GOT3 (cell line): Measurements from ENCODE around the gene ABHD14A.
"Not testable (repeated sequence)": the region's sequence is repeated elsewhere in the genome, so short reads cannot be mapped to it uniquely, and the experiment has no call there.

Experiments
- DNase-seq: peaks from one replicate; lab custom pipeline; 2025; ENCODE audit warnings: mixed read lengths; lab: John Stamatoyannopoulos, UW

Gene ABHD14A

GRCh38 chr3:51974963-51975851, at the start of gene ABHD14A:
Gene ABHD14A, plus strand, starts transcription at chr3:51975064. Its CDS starts 72 bp downstream, at chr3:51975136.
- no peak for DNase-seq

- no peak for DNase-seq
Observed at GRCh38 chr3:51927061-51927977, 47.5 kb upstream of the ABHD14A start.

- DNase-seq = no peak
Observed at GRCh38 chr3:51928438-51928837, 46.4 kb upstream of the ABHD14A start.

GRCh38 chr3:51928981-51929380, 45.9 kb upstream of the ABHD14A start:
- not testable (repeated sequence) for DNase-seq

- DNase-seq = no peak
Observed at GRCh38 chr3:51929420-51930003, 45.4 kb upstream of the ABHD14A start.

GRCh38 chr3:51930439-51930838, 44.4 kb upstream of the ABHD14A start:
- no peak for DNase-seq

GRCh38 chr3:51931756-51932155, 43.1 kb upstream of the ABHD14A start:
- DNase-seq = no peak

- no peak for DNase-seq
Observed at GRCh38 chr3:51932471-51933370, 42.1 kb upstream of the ABHD14A start.

- no peak for DNase-seq
Observed at GRCh38 chr3:51933471-51934138, 41.3 kb upstream of the ABHD14A start.

- no peak for DNase-seq
Observed at GRCh38 chr3:51934139-51934850, 40.6 kb upstream of the ABHD14A start.

- DNase-seq = no peak
Observed at GRCh38 chr3:51934991-51935885, 39.6 kb upstream of the ABHD14A start.

- no peak for DNase-seq
Observed at GRCh38 chr3:51935886-51936755, 38.7 kb upstream of the ABHD14A start.

- DNase-seq = no peak
Observed at GRCh38 chr3:51937014-51937413, 37.9 kb upstream of the ABHD14A start.

- DNase-seq = no peak
Observed at GRCh38 chr3:51937611-51938450, 37.0 kb upstream of the ABHD14A start.

GRCh38 chr3:51938780-51939425, 36.0 kb upstream of the ABHD14A start:
- DNase-seq = no peak

GRCh38 chr3:51940648-51941462, 34.0 kb upstream of the ABHD14A start:
- DNase-seq = no peak
